ENCODE data around the gene MPRIP. TPM values are rescaled to one million over a fixed set of nuclear protein-coding genes. Genes with fewer than 3 reads are reported as not detected.

Gene MPRIP
- total and polyA plus RNA-seq, 2 of the 13 experiments (the other 11 are each of a cell fraction or from before 2014, with no cell fraction given) = 50.2 to 52.4 TPM

GRCh38 chr17:17077861-17078732, 35.8 kb downstream of the MPRIP start (continued):
- TF ChIP-seq ZNF318 (CRISPR knock-in tag; IDR thresholded peaks at IDR 0.05) (peak; percentile 57; the same call in 1 of the 2 replicates), DRAP1 (CRISPR knock-in tag; IDR thresholded peaks at IDR 0.05) (peak; percentile 41; the same call in 1 of the 2 replicates), SALL1 (CRISPR knock-in tag; IDR thresholded peaks at IDR 0.05) (peak; percentile 95), AHDC1 (CRISPR knock-in tag; IDR thresholded peaks at IDR 0.05; ENCODE audit: borderline replicate concordance) (peak; percentile 62; the same call in 1 of the 2 replicates), SP5 (CRISPR knock-in tag; IDR thresholded peaks at IDR 0.05; ENCODE audit: borderline replicate concordance, low read depth) (peak; percentile 60), SMARCE1 (IDR thresholded peaks at IDR 0.05; ENCODE audit: borderline replicate concordance) (no peak), ZNF607 (CRISPR knock-in tag; IDR thresholded peaks at IDR 0.05; ENCODE audit: borderline replicate concordance) (peak; percentile 47; the same call in 1 of the 2 replicates), THYN1 (CRISPR knock-in tag; IDR thresholded peaks at IDR 0.05; ENCODE audit: borderline replicate concordance, low read depth) (no peak), ERF (CRISPR knock-in tag; IDR thresholded peaks at IDR 0.05) (peak; percentile 56; the same call in 1 of the 2 replicates), FOXK1 (CRISPR knock-in tag; IDR thresholded peaks at IDR 0.05; ENCODE audit: borderline replicate concordance, low read depth) (0 out of 2 replicates have a peak, but pooled peaks have one; percentile 39), ZNF501 (CRISPR knock-in tag; IDR thresholded peaks at IDR 0.05) (0 out of 2 replicates have a peak, but pooled peaks have one; percentile 53), FOXC1 (CRISPR knock-in tag; IDR thresholded peaks at IDR 0.05; ENCODE audit: borderline replicate concordance) (peak; percentile 76; the same call in 1 of the 2 replicates), ZMYM3 (CRISPR knock-in tag; IDR thresholded peaks at IDR 0.05) (peak; percentile 80), TOE1 (CRISPR knock-in tag; IDR thresholded peaks at IDR 0.05) (no peak)
